HCT116 (cell line): ENCODE results near the gene KRT82.
A peak's percentile ranks its signal among the peaks of the same experiment; 100 is the strongest.

Experiments used
- EZH2 ChIP-seq: fragments of 200-600 bp; sonication (generic); IDR thresholded peaks from 2 replicates; pipeline ENCODE4 v1.6.1; 2017; ENCODE audit warnings: antibody characterized with exemption, mixed run types
- EZH2phosphoT487 ChIP-seq: fragments of 200-600 bp; IDR thresholded peaks from 2 replicates; pipeline ENCODE4 v1.6.1; 2018; ENCODE audit warnings: antibody characterized with exemption, borderline replicate concordance
- FOSL1 ChIP-seq: IDR thresholded peaks from 2 replicates; pipeline ENCODE4 v1.6.1; 2012; ENCODE audit warnings: low read depth
- JUND ChIP-seq: IDR thresholded peaks from 2 replicates; pipeline ENCODE4 v1.6.1; 2012
- POLR2A ChIP-seq: IDR thresholded peaks from 2 replicates; pipeline ENCODE4 v1.7.0; 2011; ENCODE audit warnings: borderline replicate concordance; ENCODE audit not compliant: insufficient read depth, insufficient read length; ENCODE audit errors: extremely low read depth
- POLR2AphosphoS5 ChIP-seq: IDR thresholded peaks from 2 replicates; pipeline ENCODE4 v1.6.1; 2011; ENCODE audit warnings: mild to moderate bottlenecking, low read depth, low read length, moderate library complexity
- RAD21 ChIP-seq: IDR thresholded peaks from 2 replicates; pipeline ENCODE4 v1.6.1; 2012; ENCODE audit warnings: low read depth, mild to moderate bottlenecking
- TCF7L2 ChIP-seq: IDR thresholded peaks from 2 replicates; pipeline ENCODE4 v1.7.0; 2011; ENCODE audit warnings: borderline replicate concordance, inconsistent platforms; ENCODE audit not compliant: insufficient read depth, insufficient read length; ENCODE audit errors: extremely low read depth
- YY1 ChIP-seq: IDR thresholded peaks from 2 replicates; pipeline ENCODE4 v1.6.1; 2011; ENCODE audit warnings: low read length, low read depth, moderate library complexity, mild to moderate bottlenecking; ENCODE audit not compliant: insufficient replicate concordance; ENCODE audit errors: extremely low read depth
- ZNF274 ChIP-seq: fragments of 200-500 bp; sonication (Bioruptor generic); IDR thresholded peaks from 2 replicates; pipeline ENCODE4 v1.6.1; 2014; ENCODE audit warnings: mild to moderate bottlenecking, low read depth, low read length, inconsistent platforms
- TF ChIP-seq, protein P1 (sequence below): IDR thresholded peaks from 2 replicates; pipeline ENCODE4 v1.6.1; 2011; ENCODE audit warnings: mild to moderate bottlenecking, low read length, moderate library complexity; ENCODE audit not compliant: insufficient replicate concordance; ENCODE audit errors: extremely low read depth
- TF ChIP-seq, protein P2 (sequence below), 3 experiments: fragments of 200-600 bp in 1 of 3; sonication (generic) in 1 of 3; IDR thresholded peaks in 2 of 3; conservative IDR thresholded peaks in 1 of 3; 2 replicates each; pipeline ENCODE4 v1.5.1; 2012 to 2017; ENCODE audit warnings: low read depth in 2 of 3, low read length in 2 of 3, antibody characterized with exemption in 1 of 3, borderline replicate concordance in 1 of 3, control low read depth in 1 of 3, mild to moderate bottlenecking in 1 of 3, mixed read lengths in 1 of 3, mixed run types in 1 of 3, moderate library complexity in 1 of 3; ENCODE audit not compliant: insufficient read depth in 1 of 3
- TF ChIP-seq, protein P3 (sequence below): IDR thresholded peaks from 2 replicates; pipeline ENCODE4 v1.6.1; 2012; ENCODE audit warnings: low read depth

DNA sequence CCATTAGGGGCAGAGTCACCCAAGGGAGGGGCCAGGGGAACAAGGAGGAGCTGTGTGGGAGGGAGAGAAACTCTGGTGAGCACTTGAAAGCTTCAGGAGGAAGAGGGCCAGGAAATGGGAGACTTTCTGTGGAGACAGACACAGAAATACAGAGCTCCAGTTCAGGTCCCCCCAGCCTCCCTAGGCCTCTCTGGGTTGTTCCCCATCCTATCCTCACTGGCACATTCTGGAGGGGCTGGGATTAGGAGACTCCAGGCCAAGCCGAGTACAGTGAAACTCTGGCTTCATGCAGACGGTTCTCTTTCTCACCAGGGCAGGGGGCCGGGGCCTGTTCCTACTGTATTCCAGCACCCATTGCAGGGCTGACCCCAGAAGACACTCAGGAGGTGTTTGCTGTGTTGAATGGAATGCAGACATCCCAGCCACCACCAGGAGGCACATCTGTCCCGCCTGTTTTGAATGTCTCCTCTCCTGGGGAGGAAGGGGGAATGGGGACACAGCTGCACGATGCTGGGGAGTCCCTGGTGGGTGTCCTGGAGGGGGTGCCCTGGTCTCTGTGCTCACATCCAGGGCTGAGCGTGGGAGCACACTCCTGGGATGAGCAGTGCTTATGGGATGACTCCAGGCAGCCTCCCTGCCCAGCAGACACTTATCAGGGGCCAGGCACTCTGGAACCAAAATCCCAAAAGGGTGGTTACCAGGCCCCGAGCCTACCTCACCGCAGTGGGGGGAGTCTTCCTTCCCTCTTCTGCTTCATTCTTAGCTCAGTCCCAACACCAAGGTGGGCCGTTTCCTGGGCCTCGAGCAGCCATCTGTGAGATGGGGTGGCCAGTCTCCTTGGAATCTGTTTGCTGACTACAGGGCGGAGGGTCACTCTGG is 15.2 kb downstream of the KRT82 start:
- TF ChIP-seq, protein P1, sequence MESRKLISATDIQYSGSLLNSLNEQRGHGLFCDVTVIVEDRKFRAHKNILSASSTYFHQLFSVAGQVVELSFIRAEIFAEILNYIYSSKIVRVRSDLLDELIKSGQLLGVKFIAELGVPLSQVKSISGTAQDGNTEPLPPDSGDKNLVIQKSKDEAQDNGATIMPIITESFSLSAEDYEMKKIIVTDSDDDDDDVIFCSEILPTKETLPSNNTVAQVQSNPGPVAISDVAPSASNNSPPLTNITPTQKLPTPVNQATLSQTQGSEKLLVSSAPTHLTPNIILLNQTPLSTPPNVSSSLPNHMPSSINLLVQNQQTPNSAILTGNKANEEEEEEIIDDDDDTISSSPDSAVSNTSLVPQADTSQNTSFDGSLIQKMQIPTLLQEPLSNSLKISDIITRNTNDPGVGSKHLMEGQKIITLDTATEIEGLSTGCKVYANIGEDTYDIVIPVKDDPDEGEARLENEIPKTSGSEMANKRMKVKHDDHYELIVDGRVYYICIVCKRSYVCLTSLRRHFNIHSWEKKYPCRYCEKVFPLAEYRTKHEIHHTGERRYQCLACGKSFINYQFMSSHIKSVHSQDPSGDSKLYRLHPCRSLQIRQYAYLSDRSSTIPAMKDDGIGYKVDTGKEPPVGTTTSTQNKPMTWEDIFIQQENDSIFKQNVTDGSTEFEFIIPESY, result no peak
- TF ChIP-seq, protein P2, sequence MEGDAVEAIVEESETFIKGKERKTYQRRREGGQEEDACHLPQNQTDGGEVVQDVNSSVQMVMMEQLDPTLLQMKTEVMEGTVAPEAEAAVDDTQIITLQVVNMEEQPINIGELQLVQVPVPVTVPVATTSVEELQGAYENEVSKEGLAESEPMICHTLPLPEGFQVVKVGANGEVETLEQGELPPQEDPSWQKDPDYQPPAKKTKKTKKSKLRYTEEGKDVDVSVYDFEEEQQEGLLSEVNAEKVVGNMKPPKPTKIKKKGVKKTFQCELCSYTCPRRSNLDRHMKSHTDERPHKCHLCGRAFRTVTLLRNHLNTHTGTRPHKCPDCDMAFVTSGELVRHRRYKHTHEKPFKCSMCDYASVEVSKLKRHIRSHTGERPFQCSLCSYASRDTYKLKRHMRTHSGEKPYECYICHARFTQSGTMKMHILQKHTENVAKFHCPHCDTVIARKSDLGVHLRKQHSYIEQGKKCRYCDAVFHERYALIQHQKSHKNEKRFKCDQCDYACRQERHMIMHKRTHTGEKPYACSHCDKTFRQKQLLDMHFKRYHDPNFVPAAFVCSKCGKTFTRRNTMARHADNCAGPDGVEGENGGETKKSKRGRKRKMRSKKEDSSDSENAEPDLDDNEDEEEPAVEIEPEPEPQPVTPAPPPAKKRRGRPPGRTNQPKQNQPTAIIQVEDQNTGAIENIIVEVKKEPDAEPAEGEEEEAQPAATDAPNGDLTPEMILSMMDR (IDR thresholded peaks at IDR 0.05 in 2 of 3, conservative IDR thresholded peaks at IDR 0.05 in 1 of 3; ENCODE audit: borderline replicate concordance in 1 of 3, insufficient read depth in 1 of 3, low read depth in 2 of 3, low read length in 2 of 3), result peak; percentile 84 to 93 (median 85)
- TF ChIP-seq JUND (no peak), POLR2AphosphoS5 (no peak), EZH2phosphoT487 (no peak), YY1 (no peak), FOSL1 (no peak), ZNF274 (no peak), EZH2 (no peak), RAD21 (peak; percentile 91), POLR2A (no peak), TCF7L2 (no peak)
- TF ChIP-seq, protein P3, sequence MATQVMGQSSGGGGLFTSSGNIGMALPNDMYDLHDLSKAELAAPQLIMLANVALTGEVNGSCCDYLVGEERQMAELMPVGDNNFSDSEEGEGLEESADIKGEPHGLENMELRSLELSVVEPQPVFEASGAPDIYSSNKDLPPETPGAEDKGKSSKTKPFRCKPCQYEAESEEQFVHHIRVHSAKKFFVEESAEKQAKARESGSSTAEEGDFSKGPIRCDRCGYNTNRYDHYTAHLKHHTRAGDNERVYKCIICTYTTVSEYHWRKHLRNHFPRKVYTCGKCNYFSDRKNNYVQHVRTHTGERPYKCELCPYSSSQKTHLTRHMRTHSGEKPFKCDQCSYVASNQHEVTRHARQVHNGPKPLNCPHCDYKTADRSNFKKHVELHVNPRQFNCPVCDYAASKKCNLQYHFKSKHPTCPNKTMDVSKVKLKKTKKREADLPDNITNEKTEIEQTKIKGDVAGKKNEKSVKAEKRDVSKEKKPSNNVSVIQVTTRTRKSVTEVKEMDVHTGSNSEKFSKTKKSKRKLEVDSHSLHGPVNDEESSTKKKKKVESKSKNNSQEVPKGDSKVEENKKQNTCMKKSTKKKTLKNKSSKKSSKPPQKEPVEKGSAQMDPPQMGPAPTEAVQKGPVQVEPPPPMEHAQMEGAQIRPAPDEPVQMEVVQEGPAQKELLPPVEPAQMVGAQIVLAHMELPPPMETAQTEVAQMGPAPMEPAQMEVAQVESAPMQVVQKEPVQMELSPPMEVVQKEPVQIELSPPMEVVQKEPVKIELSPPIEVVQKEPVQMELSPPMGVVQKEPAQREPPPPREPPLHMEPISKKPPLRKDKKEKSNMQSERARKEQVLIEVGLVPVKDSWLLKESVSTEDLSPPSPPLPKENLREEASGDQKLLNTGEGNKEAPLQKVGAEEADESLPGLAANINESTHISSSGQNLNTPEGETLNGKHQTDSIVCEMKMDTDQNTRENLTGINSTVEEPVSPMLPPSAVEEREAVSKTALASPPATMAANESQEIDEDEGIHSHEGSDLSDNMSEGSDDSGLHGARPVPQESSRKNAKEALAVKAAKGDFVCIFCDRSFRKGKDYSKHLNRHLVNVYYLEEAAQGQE, result no peak
